NOMO-1 treated with dmso at 0.1 percent for 144 hours (cell line): ENCODE data around the gene GTF3A.
A peak's percentile ranks its signal among the peaks of the same experiment; 100 is the strongest.

ENCODE experiments used
- DNase-seq: peaks from one replicate; lab custom pipeline; 2025; ENCODE audit not compliant: unreplicated experiment; lab: John Stamatoyannopoulos, UW

Gene GTF3A

DNA sequence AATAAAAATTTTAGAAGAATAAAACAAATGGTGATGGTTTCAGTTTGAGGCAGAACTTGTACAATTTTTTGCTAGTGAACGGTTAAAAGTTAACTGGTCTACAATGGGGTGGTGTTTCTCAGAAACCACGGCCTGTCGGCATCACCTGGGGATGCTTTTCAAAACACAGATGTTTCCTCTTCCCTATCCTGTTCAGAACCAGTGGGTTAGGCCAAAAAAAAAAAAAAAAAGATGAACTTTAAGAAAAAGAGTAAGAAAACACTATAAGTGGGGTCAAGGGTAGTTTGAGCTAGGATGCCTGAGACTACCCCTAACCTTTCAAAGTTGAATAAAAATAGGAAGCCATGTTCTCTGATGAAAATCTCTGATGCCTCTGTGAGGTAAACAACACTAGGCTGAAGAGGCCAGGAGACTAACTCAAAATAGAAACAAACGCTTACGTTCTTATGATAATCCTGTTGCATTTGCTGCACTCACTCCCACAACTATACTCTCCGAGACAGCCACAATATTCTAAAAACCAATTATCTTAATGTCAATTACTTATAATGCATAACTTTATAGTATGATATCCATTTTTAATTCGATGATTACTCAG lies 22.7 kb downstream of the GTF3A start:
- no peak for DNase-seq

GRCh38 chr13:27448308-27448707 lies 23.9 kb downstream of the GTF3A start:
- DNase-seq = no peak

DNA sequence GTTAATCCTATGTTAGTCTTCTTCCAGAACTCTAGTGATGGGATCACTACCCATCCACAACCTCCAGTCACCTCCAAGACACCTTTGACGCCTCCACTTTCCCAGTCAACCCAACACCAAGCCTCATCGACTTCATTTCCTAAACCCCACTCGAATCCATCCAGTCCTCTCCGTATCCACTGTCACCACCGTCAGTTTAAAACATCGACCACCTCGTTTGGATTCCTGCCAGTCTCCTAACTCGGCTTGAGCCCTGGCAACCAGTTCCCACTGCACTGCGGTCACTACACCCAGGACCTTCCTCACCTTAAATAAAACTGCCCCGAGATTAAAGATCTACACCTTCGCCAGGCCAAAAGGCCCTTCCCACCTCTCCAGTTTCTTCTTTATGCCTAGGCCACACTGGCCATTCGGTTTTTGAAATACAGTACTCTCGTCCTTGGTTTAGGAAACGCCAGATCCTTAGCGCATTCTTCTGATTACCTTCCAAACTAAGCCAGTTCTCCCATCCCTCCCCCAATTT lies 24.7 kb downstream of the GTF3A start:
- no peak for DNase-seq

DNA sequence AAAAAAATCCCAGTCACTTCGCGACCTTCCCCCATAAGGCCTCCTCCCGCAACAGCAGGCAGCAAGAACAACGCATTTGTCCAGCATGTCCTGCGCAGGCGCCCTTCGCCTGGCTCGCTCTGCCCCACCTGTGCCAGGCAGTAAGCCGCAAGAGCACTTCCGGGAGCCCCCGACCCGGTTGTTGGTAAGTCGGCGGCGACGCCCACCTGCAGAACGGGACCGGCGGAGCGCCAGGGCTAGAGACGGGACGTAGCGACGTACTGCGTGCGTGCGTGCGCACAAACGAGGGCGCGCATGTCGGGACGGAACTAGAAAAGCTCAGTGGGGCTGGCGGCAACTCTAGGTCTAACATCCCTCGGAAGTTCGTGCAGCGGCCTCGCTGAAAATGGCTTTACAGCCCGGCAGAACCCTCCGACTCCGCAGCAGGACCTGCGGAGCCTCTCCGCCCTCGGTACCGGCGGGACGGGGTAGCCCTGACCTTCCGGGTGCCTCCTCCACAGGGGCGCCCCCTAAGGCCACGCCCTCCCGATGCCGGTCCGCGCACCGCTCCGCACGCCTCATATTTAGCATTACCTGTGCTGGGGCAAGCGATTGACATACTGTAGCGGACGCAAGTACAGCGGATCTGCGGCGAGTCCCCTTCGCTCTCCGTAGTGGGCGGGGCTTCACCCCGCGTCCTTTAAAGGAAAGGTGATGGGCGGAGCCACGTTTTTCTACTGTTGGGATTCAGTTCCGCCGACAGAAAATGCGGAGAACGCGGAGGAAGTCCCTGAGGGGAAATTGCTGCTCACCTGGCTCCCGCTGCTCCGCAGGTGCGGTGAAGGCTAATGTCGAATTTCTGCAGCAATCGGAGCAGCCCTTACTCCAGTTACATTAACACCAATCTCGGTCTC lies 25.8 kb downstream of the GTF3A start, which contains the start of gene MTIF3:
Gene MTIF3 (minus strand): TSS at position 629 of the 893 bp plus-strand sequence. CDS start 10,116 bp downstream, outside the sequence.
- DNase-seq = peak; percentile 95

DNA sequence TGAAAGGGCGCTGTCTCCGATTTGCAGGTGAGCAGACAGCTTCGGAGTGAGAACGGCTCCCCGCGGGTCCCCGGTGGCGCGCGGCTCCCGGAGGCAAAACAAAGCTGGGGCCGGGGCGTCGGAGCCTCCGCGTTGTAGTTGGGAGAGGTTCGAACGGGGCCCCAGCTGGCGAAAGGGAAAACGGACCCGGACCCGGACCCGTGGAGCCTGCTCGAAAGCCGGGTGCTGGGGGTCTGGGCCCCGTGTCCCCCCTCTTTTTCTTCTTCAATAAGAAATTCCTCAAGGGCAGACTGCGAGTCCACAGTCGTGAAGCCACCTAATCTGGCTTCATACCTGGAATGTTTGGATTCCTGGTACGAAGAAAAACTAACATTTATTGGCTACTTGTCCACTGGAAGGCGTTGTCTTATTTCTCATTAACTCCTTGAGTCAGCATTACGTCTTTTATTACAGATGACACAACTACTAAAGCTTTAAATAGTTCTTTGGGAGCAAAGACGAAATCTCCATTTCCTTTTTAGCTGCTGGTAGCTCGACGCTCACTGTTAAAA lies 26.6 kb downstream of the GTF3A start:
- peak; percentile 32 for DNase-seq

DNA sequence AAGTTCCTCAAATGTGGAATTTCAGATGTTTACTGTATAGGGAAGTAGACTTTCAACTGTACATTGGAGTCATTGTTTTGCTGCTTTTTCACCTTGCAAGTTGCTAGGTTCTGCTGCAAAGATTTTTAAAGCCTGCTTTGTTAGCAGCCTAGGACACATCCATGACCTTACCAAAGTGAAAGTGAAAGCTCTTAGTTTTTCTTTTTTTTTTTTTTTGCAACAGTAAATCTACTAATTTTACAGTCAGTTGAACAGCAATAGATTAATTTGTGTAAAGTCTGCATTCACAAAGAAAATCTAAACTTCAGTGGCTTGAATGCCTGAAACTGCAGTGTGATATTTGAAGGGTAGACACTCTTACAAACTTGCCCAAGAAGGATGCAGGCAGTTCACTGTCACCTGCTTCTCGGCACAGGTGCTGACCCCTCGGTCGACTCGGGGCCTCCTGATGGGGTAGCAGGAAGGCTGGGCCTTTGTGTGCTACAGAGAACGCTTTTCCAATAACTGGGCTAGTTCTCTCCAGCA lies 31.0 kb downstream of the GTF3A start:
- no peak for DNase-seq

DNA sequence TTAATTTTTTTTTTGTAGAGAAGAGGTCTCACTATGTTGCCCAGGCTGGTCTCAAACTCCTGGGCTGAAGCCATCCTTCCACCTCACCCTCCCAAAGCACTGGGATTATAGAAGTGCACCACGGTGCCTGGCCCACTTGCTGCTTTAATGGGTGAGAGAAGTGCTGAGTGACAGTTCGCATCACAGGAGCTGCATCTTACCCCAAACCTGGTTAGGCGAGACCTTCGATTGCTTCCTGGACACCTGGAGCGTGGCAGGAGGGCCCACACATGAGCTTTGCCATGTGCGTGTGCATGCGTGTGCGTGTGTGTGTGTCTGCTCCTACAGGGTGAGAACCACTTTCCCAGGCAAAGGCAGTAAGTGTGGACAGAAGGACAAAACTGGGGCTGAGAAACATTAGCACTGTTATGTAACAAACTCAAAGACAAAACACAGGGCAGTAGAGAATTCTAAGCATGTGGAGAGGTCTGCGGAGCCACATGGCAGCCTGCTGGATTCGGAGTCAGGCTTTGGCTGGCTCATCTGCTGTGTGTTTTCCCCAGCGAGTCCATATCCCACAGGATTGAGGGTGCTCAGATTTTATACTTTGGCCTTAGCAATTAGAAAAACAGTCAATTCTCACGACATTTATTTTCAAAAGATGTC lies 37.6 kb downstream of the GTF3A start:
- no peak for DNase-seq

GRCh38 chr13:27463500-27463899 lies 39.1 kb downstream of the GTF3A start:
- no peak for DNase-seq

- DNase-seq = no peak
Observed at GRCh38 chr13:27465611-27466010, 41.2 kb downstream of the GTF3A start.

DNA sequence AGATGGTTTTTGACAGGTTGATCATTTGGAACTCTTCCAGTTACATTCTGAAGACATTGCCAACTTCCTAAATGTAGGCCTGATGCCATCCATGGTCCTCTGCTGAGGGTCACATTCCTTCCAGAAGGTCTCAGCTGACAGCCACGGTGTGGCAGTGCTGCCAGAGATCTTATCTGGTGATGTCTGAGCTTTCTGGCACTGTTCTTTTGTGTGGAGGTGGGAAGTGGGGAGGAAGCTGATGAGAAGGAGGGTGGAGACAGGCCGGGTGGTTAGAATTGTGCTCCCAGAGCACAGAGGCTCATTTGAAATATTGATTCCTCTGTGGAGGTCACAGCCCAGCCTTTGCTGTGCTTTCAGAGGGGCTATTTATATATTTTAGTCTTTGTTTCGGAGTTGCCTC lies 42.1 kb downstream of the GTF3A start:
- no peak for DNase-seq

- DNase-seq = no peak
Observed at GRCh38 chr13:27470075-27470820, 45.8 kb downstream of the GTF3A start.

DNA sequence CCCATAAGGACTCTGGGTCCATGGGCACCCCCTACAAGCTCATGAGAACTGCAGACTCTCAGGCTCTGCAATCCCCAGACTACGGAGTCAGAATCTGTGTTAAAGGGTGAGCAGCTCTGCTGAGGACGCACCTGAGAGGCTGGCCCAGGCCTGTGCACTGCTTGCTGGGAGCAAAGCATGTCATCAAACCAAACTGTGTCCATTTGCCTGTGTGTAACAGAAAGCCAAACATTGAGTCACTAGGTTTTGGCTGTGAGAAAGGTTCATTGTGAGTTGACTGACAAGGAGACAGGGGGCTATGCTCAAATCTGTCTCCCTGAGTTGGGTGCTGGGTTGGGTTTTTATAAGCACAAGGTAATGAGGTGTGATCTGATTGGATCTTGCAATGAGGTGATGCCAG lies 48.0 kb downstream of the GTF3A start:
- no peak for DNase-seq

DNA sequence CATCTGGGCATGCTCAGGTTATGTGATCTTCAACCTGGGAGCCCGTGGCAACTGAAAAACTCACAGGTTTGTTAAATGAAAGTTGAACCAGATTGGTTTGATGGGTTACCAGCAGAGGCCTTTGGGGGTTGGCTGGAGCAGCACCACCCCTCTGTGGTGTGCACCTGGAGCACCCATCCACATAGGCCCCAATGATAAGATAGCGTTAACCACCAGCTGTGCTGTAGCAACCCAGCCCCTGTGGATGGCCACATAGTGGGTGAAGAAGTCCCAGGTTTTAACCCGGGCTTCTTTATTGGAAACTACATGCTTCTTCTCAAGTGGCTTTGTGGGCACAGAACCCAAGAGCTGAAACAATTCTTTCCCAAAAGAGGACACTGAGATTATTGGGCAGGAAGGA lies 48.5 kb downstream of the GTF3A start:
- DNase-seq = no peak

- no peak for DNase-seq
Observed at GRCh38 chr13:27474751-27475268, 50.4 kb downstream of the GTF3A start.

DNA sequence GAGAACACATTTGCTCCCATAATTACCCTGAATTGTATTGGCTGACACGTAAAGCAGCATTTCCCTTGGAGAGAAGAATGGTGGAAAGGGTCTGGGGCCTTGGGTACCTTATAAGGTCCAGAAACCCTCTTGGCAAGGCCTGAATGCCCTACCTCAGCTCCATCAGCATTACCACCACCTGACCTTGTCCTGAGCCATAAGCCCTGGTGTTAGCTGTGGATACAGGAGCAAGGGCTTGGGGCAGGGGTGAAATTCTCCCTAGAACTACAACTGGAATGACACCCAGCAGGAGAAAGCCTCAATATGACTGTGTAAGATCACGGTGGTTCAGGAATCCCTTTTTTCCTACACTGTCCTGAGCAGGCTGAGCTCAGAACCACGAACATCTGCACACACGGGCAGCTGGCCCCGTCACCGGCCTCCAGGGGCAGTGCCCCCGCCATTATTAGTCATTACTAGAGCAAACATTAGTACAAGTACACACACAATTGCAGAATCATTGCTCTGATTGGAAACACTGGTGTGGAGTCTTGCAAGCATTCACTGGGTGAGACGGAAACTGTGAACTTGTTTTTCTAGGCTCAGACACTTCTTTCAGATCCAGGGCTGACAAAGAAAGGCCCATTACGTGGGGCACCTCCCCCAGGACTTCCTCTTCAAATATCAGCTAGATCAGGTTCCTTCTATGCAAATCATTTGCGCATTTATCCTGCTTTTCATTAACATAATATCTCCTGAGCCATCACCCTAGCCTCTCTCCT lies 52.7 kb downstream of the GTF3A start:
- DNase-seq = no peak

GRCh38 chr13:27481766-27482165 lies 57.3 kb downstream of the GTF3A start:
- DNase-seq = no peak

- peak; percentile 95 for DNase-seq
Observed at GRCh38 chr13:27482983-27483382, 58.6 kb downstream of the GTF3A start.

- no peak for DNase-seq
Observed at GRCh38 chr13:27483421-27483820, 59.0 kb downstream of the GTF3A start.
